SU-DHL-6 (cell line): ENCODE measurements around the gene RNF123.

ENCODE experiments used
- H2AFZ ChIP-seq: fragments of 200-600 bp; sonication (generic); 2 replicates; pipeline ENCODE4 v1.6.1; 2014; ENCODE audit warnings: low read depth, mild to moderate bottlenecking, moderate library complexity, mixed read lengths, antibody characterized with exemption, low read length; ENCODE audit not compliant: severe bottlenecking
- H3F3A ChIP-seq: fragments of 200-600 bp; shearing (Covaris generic); 2 replicates; pipeline ENCODE4 v1.6.0; 2016; ENCODE audit warnings: antibody characterized with exemption, mild to moderate bottlenecking; ENCODE audit not compliant: insufficient read depth
- H3K27ac ChIP-seq: fragments of 200-600 bp; sonication (generic); 2 replicates; pipeline ENCODE4 v1.5.1; 2016; ENCODE audit warnings: low read depth, mild to moderate bottlenecking, low read length, moderate library complexity, mixed read lengths
- H3K27me3 ChIP-seq: fragments of 200-600 bp; sonication (generic), shearing (Covaris generic); 2 replicates; pipeline ENCODE4 v1.6.0; 2014; ENCODE audit warnings: mild to moderate bottlenecking, low read length
- H3K36me3 ChIP-seq: fragments of 200-600 bp; sonication (generic); 2 replicates; pipeline ENCODE4 v1.6.1; 2014; ENCODE audit warnings: mild to moderate bottlenecking, low read length, mixed read lengths
- H3K4me2 ChIP-seq: fragments of 300-600, 200-600 bp; shearing (Covaris generic), sonication (generic); 2 replicates; pipeline ENCODE4 v1.6.0; 2014; ENCODE audit warnings: low read length, low read depth, mild to moderate bottlenecking; ENCODE audit not compliant: poor library complexity, severe bottlenecking
- H3K4me3 ChIP-seq: fragments of 200-600 bp; sonication (generic); 2 replicates; pipeline ENCODE4 v1.5.1; 2014; ENCODE audit warnings: antibody characterized with exemption, low read length, mild to moderate bottlenecking, mixed read lengths; ENCODE audit not compliant: insufficient read depth, poor library complexity, severe bottlenecking
- H3K79me2 ChIP-seq: fragments of 200-600 bp; sonication (generic); 2 replicates; pipeline ENCODE4 v1.6.1; 2014; ENCODE audit warnings: mild to moderate bottlenecking, low read length, moderate library complexity; ENCODE audit not compliant: insufficient read depth
- H3K9ac ChIP-seq: fragments of 200-600 bp; sonication (generic); 2 replicates; pipeline ENCODE4 v1.7.0; 2014; ENCODE audit warnings: mild to moderate bottlenecking, low read length
- H3K9me2 ChIP-seq: fragments of 200-600 bp; sonication (generic); replicated peaks from 2 replicates; pipeline ENCODE4 v1.6.1; 2014; ENCODE audit warnings: low read length; ENCODE audit not compliant: insufficient read depth
- H3K9me3 ChIP-seq: fragments of 200-600 bp; sonication (generic); 2 replicates; pipeline ENCODE4 v1.6.1; 2014; ENCODE audit warnings: low read length, mixed read lengths; ENCODE audit not compliant: insufficient read depth
- H4K20me1 ChIP-seq: fragments of 200-600 bp; sonication (generic); 2 replicates; pipeline ENCODE4 v1.6.1; 2014; ENCODE audit warnings: low read depth, mild to moderate bottlenecking, antibody characterized with exemption, low read length, moderate library complexity, mixed read lengths
- EZH2phosphoT487 ChIP-seq: fragments of 200-600 bp; sonication (generic), shearing (Covaris generic); conservative IDR thresholded peaks from 2 replicates; pipeline ENCODE4 v1.6.1; 2018; ENCODE audit warnings: mild to moderate bottlenecking, antibody characterized with exemption, low read length, moderate library complexity, mixed read lengths
- TF ChIP-seq, protein P1 (sequence below): fragments of 200-600 bp; sonication (generic); IDR thresholded peaks from one replicate; pipeline ENCODE4 v1.5.1; 2017; ENCODE audit warnings: antibody characterized with exemption, mild to moderate bottlenecking, low read length, moderate library complexity; ENCODE audit not compliant: insufficient read depth, poor library complexity, severe bottlenecking

The RNF123 gene

DNA sequence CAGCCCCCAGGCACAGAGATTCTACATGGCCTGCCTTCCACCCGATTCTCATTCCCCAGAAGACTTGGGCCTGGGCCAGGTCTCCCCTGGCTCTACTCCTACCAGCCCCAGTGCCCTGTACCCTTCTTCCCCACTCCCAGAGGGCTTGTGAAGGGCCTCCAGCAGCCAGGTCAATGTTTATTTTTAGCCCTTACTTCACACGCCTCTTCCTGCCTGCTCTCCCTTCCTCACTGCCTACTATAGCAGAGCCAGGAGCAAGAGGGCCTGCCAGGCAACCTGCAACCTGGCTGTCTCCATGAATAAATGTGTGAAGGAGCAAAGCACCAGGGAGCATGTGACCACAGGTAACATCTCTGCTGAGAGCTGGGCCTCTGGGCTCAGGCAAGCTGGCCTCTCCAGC is 41.6 kb upstream of the RNF123 start:
- no peaks in the 10 kb centered on the region for H3K9me2 ChIP-seq
- no peaks in the 10 kb centered on the region for H3K9me3 ChIP-seq
- H3K9ac ChIP-seq = no peak overlapping the region
- H4K20me1 ChIP-seq = no peaks in the 10 kb centered on the region
- no peaks in the 10 kb centered on the region for H3K79me2 ChIP-seq
- H2AFZ ChIP-seq = no peak overlapping the region
- no peak for TF ChIP-seq EZH2phosphoT487
- TF ChIP-seq, protein P1, sequence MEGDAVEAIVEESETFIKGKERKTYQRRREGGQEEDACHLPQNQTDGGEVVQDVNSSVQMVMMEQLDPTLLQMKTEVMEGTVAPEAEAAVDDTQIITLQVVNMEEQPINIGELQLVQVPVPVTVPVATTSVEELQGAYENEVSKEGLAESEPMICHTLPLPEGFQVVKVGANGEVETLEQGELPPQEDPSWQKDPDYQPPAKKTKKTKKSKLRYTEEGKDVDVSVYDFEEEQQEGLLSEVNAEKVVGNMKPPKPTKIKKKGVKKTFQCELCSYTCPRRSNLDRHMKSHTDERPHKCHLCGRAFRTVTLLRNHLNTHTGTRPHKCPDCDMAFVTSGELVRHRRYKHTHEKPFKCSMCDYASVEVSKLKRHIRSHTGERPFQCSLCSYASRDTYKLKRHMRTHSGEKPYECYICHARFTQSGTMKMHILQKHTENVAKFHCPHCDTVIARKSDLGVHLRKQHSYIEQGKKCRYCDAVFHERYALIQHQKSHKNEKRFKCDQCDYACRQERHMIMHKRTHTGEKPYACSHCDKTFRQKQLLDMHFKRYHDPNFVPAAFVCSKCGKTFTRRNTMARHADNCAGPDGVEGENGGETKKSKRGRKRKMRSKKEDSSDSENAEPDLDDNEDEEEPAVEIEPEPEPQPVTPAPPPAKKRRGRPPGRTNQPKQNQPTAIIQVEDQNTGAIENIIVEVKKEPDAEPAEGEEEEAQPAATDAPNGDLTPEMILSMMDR = no peak
- H3K4me2 ChIP-seq = no peak overlapping the region
- H3K27me3 ChIP-seq = no peaks in the 10 kb centered on the region
- H3K36me3 ChIP-seq = no peaks in the 10 kb centered on the region
- no peak overlapping the region for H3K4me3 ChIP-seq
- no peak overlapping the region for H3K27ac ChIP-seq
- no peaks in the 10 kb centered on the region for H3F3A ChIP-seq

DNA sequence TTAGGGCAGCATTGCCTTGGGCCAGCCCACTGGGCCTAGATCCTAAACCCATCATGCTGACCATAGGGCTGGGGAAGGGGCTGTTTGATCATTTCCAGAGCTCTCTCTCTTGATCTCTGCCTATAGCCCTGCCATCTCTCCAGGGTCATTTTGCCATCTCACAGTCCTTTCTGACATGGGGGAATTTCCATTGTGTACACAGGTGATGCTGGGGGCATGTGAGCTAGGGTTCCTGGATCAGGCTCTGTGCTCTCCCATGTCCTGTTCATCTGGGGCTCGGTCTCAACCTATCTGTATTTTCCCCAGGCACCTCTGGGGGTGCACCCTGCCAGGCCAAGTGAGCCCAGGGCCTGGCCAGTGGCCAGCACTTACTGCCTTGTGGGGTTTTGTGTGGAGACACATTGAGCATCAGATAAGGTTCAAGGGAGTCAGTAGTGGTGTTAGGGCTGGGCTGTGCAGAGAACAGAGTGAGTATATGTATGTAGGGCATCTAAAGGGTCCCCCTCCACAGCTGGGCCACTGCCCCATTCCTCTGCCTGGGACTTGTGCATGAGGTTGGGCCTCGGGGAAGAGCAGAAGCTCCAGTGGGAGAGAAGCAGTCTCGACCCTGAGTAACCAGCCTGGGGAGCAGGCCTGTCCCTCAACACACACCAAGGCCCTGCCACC is 40.9 kb upstream of the RNF123 start:
- Histone ChIP-seq H3F3A (no peaks in the 10 kb centered on the region), H4K20me1 (no peaks in the 10 kb centered on the region), H3K9me3 (no peaks in the 10 kb centered on the region), H3K27ac (no peak overlapping the region), H2AFZ (no peak overlapping the region), H3K36me3 (no peaks in the 10 kb centered on the region), H3K79me2 (no peaks in the 10 kb centered on the region), H3K27me3 (no peaks in the 10 kb centered on the region), H3K9ac (no peak overlapping the region), H3K9me2 (no peaks in the 10 kb centered on the region), H3K4me2 (no peak overlapping the region), H3K4me3 (no peak overlapping the region)
- TF ChIP-seq EZH2phosphoT487 = no peak
- TF ChIP-seq, protein P1 = no peak

DNA sequence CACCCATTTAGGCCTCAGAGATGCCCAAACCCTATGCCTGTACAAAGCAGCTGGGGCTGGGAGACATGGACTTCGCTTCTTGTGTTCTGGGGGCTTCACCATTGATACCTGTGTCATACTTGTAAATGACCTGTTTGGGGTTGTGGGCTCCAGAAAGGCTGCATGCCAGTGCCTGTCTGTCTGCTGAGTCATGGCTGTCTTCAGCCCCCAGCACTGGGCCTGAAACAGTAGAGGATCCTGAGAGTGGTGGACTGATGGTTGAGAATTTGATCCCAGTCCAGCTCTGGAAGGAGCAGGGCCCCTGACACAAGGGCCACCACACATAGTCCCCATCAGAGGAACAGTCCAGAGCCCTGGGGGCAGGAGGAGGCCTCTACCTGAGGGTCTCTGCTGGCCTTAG is 39.8 kb upstream of the RNF123 start:
- Histone ChIP-seq H3K4me2 (no peak overlapping the region), H3K27me3 (no peaks in the 10 kb centered on the region), H3K9ac (no peak overlapping the region), H3K27ac (no peak overlapping the region), H3K9me3 (no peaks in the 10 kb centered on the region), H3K79me2 (no peaks in the 10 kb centered on the region), H3K9me2 (no peaks in the 10 kb centered on the region), H4K20me1 (no peaks in the 10 kb centered on the region), H3K4me3 (no peak overlapping the region), H2AFZ (no peak overlapping the region), H3K36me3 (no peaks in the 10 kb centered on the region), H3F3A (no peaks in the 10 kb centered on the region)
- no peak for TF ChIP-seq EZH2phosphoT487
- TF ChIP-seq, protein P1 = no peak
